Tibial artery (tissue), 4 donors: ENCODE results near the gene CFAP410.

Experiments used
- DNase-seq, 2 donors: peaks; one replicate each; pipeline ENCODE4 v3.0.0-alpha.2; 2019
- H3K27ac ChIP-seq, 2 donors: fragments of 200-600 bp; sonication (generic) in 1 of 2; 1 replicate in 1 of 2; 2 replicates in 1 of 2; pipeline ENCODE4 v1.5.1; 2018 to 2019; ENCODE audit warnings: mild to moderate bottlenecking in 1 of 2
- H3K27me3 ChIP-seq, 2 donors: fragments of 200-600 bp; sonication (generic) in 1 of 2; one replicate each; pipeline versions ENCODE4 v1.5.1 to v1.6.0; 2016 to 2019
- H3K36me3 ChIP-seq, 3 donors: fragments of 200-600 bp; sonication (generic) in 2 of 3; one replicate each; pipeline ENCODE4 v1.5.1; 2016 to 2019; ENCODE audit warnings: mild to moderate bottlenecking in 2 of 3
- H3K4me1 ChIP-seq, 4 donors: fragments of 200-600 bp; sonication (generic) in 2 of 4; 1 replicate in 3 of 4; 2 replicates in 1 of 4; pipeline ENCODE4 v1.5.1; 2016 to 2019
- H3K4me3 ChIP-seq, 2 donors: fragments of 200-600 bp; sonication (generic) in 1 of 2; 1 replicate in 1 of 2; 2 replicates in 1 of 2; pipeline ENCODE4 v1.5.1; 2018 to 2019; ENCODE audit warnings: mild to moderate bottlenecking in 2 of 2
- H3K9me3 ChIP-seq, 3 donors: fragments of 200-600 bp; sonication (generic) in 1 of 3; one replicate each; pipeline ENCODE4 v1.5.1; 2016 to 2019
- intact Hi-C: fragments of 100-400 bp; cut with DNase I; formaldehyde crosslinking; loops from one replicate; pipeline ENCODE4 v1.15.0; 2023; ENCODE audit warnings: low total_unique reads
- TF ChIP-seq, protein P1 (sequence below), 2 experiments: fragments of 200-600 bp in 1 of 2; fragments of 450-650 bp in 1 of 2; IDR thresholded peaks; one replicate each; pipeline ENCODE4 v1.5.1; 2017 to 2019; ENCODE audit warnings: antibody characterized with exemption in 2 of 2, mild to moderate bottlenecking in 1 of 2, moderate library complexity in 1 of 2

The CFAP410 gene

DNA sequence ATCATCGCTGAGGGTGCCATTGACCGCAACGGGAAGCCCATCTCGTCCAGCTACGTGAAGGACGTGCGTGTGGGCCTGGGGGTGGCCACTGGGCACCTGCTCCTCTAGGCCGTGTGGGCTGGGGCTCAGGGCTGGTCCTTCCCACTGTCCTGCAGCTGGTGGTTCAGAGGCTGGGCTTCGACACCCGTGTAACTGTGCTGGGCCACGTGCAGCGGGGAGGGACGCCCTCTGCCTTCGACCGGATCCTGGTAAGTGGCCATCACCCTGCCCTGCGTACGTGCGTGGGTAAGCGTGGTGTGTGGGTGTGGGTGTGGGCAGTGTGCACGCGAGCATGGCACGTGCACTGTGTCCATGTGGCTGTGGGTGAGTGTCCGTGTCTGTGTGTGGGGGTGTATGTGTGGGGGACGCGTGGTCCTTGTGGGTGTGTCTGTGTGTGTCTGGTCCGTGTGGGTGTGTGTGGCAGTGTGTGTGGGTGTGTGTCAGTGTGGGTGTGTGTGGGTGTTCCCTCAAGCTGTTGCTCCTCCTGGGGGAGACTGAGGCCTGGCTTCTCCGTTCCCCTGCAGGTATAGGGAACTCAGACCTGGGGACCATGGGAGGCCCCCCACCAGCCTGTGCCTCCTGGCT lies 22.8 kb downstream of the CFAP410 start:
- no peak for DNase-seq
- peaks cover 25 to 100% (median 95%) of the 10 kb centered on the region in 3 donors for H3K36me3 ChIP-seq
- no peak overlapping the region for H3K27ac ChIP-seq
- no peaks in the 10 kb centered on the region for H3K9me3 ChIP-seq
- H3K4me3 ChIP-seq: no peak overlapping the region
- H3K4me1 ChIP-seq: no peaks in the 10 kb centered on the region
- TF ChIP-seq, protein P1, sequence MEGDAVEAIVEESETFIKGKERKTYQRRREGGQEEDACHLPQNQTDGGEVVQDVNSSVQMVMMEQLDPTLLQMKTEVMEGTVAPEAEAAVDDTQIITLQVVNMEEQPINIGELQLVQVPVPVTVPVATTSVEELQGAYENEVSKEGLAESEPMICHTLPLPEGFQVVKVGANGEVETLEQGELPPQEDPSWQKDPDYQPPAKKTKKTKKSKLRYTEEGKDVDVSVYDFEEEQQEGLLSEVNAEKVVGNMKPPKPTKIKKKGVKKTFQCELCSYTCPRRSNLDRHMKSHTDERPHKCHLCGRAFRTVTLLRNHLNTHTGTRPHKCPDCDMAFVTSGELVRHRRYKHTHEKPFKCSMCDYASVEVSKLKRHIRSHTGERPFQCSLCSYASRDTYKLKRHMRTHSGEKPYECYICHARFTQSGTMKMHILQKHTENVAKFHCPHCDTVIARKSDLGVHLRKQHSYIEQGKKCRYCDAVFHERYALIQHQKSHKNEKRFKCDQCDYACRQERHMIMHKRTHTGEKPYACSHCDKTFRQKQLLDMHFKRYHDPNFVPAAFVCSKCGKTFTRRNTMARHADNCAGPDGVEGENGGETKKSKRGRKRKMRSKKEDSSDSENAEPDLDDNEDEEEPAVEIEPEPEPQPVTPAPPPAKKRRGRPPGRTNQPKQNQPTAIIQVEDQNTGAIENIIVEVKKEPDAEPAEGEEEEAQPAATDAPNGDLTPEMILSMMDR (IDR thresholded peaks at IDR 0.05): no peak
- no peaks in the 10 kb centered on the region for H3K27me3 ChIP-seq
- intact Hi-C loops: no loop called here

- intact Hi-C loops: no loop called here
Measured at GRCh38 chr21:44315691-44316203, 23.4 kb downstream of the CFAP410 start.

DNA sequence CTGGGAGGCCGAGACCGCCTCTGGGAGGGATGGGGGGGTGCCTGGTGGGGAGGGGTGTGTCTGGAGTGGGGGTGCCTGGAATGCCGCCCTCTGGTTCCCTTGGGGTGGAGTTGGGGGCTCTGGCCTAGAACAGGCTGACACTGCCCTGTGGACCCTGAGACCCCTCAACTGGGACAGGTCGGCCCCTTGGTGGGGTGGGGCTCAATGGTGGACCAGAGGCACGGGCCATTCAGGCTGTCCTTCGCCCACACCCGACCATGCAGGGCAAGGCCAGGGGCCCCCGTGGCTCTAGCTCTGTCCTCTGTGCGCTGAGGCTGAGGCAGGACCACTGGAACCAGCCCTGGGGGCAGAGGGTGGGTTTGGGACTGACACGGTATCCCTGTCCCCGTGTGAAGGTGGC lies 24.6 kb downstream of the CFAP410 start:
- Histone ChIP-seq H3K4me3 (no peak overlapping the region), H3K27me3 (no peaks in the 10 kb centered on the region), H3K36me3 (peaks cover 29 to 99% (median 87%) of the 10 kb centered on the region in 3 donors), H3K4me1 (no peaks in the 10 kb centered on the region), H3K27ac (no peak overlapping the region), H3K9me3 (no peaks in the 10 kb centered on the region)
- TF ChIP-seq, protein P1 (IDR thresholded peaks at IDR 0.05): no peak
- intact Hi-C loops: no loop called here
- no peak for DNase-seq

More at GRCh38 chr21:44315691-44316203, 23.4 kb downstream of the CFAP410 start:
- TF ChIP-seq, protein P1 (IDR thresholded peaks at IDR 0.05): no peak
- no peak overlapping the region for H3K27ac ChIP-seq
- peaks cover 32 to 100% (median 95%) of the 10 kb centered on the region in 3 donors for H3K36me3 ChIP-seq
- no peaks in the 10 kb centered on the region for H3K4me1 ChIP-seq
- H3K9me3 ChIP-seq: no peaks in the 10 kb centered on the region
- no peak for DNase-seq
- no peak overlapping the region for H3K4me3 ChIP-seq
- no peaks in the 10 kb centered on the region for H3K27me3 ChIP-seq

DNA sequence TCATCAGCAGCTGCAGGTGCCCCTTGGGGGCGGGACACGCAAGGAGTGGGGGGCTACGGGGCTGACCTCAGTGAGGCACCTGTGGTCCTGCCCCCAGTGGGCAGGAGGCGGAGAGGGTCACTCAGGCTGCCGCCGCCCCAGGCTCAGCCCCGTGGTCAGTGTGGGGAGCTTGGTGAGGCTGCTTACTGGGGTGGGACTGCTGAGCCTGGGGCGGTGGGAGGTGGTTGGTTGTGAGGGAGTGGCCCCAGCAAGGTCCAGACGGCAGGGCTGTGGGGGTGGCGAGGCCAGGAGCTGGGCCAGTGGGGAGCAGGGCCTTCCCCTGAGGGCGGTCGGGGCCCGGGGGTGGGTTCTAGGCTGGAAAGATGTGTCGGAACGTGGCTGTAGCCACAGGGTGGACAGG lies 25.1 kb downstream of the CFAP410 start:
- Histone ChIP-seq H3K36me3 (peaks cover 29 to 95% (median 83%) of the 10 kb centered on the region in 3 donors), H3K27ac (no peak overlapping the region), H3K4me3 (no peak overlapping the region), H3K4me1 (no peaks in the 10 kb centered on the region), H3K9me3 (no peaks in the 10 kb centered on the region), H3K27me3 (no peaks in the 10 kb centered on the region)
- DNase-seq: no peak
- TF ChIP-seq, protein P1 (IDR thresholded peaks at IDR 0.05): no peak
- intact Hi-C loops: no loop called here

DNA sequence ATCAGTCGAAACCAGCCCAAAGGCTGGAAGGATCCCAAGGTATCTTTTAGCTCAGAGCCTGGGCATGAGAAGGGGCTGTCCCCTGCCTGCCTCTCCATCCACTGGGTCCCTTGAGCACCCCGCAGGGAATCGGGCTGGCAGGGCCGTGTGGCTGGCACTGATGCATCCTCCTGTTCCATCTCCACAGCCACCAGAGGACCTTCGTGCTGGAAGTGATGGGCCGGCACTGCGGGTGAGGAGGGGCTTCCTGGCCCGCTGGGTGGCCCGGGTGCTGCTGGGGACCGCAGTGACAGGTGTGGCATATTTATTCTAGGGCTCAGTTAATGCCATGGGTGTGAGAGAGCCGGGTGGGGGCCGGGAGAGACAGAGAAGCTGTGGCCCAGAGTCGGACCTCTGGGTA lies 25.7 kb downstream of the CFAP410 start:
- no peak overlapping the region for H3K27ac ChIP-seq
- no peaks in the 10 kb centered on the region for H3K27me3 ChIP-seq
- TF ChIP-seq, protein P1 (IDR thresholded peaks at IDR 0.05): no peak
- H3K4me3 ChIP-seq: no peak overlapping the region
- DNase-seq: no peak
- intact Hi-C loops: no loop called here
- no peaks in the 10 kb centered on the region for H3K9me3 ChIP-seq
- H3K36me3 ChIP-seq: peaks cover 29 to 94% (median 76%) of the 10 kb centered on the region in 3 donors
- H3K4me1 ChIP-seq: no peaks in the 10 kb centered on the region
